ENCODE measurements around the gene AGAP5. TPM values are rescaled to one million over a fixed set of nuclear protein-coding genes. Genes with fewer than 3 reads are reported as not detected.
A peak's percentile ranks its signal among the peaks of the same experiment; 100 is the strongest.

AGAP5 gene
- total and polyA plus RNA-seq, 9 of the 15 experiments (the other 6 are each of a cell fraction or from before 2014, with no cell fraction given), result 0.32 to 7.5 (median 5.3) TPM

DNA sequence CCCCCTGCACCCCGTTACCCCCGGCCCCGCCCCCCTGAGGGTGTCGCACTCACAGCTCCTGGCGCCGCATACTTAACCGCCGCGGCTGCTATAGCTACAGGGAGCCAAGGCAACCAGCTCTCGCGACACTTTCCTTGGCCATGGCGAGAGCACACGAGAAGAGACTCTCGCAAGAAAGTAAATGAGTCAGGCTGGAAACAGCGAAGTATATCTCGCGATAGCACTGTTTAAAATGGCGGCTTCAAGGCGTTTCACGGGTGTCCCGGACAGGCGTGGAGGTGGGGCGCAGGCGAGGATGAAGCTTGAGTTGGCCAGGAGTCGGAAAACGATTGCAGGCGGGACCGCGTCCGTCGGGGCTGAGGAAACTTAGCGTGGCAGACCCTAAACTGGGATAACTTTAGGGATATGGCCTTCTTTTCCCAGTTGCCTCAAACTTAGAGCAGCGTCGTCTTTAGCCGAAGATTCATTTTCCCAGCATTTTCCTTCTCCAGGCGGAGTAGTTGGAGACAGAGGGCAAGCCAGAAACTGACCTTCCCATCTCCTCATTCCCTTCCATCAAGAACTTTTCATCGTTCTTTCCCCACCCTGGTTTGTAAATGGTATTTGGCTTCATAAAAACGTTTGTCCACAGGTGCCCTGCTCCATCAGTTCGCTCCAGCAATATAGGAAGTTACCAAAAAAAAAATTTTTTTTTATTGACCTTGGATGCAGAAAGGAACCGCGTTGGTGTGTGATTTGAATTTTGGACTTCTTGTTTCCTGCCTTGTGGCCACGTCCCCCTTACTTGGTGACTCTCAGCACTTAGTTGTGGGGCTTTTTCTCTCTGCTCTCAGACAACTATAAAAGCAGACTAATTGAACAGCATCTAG is 71.8 kb downstream of the AGAP5 start (continued):
- TF ChIP-seq IRF9 (tag; IDR thresholded peaks at IDR 0.05) (no peak), RHOXF2B (CRISPR knock-in tag; conservative IDR thresholded peaks at IDR 0.05) (0 out of 2 replicates have a peak, but pooled peaks have one; percentile 43), ZNF174 (CRISPR knock-in tag; IDR thresholded peaks at IDR 0.05) (no peak), RFX1 (IDR thresholded peaks at IDR 0.05) (peak; percentile 99), POU5F1 (IDR thresholded peaks at IDR 0.05; ENCODE audit: borderline replicate concordance, low read depth, low read length, partially characterized antibody) (no peak), E2F4 (CRISPR knock-in tag; IDR thresholded peaks at IDR 0.05; ENCODE audit: low read depth) (0 out of 2 replicates have a peak, but pooled peaks have one; percentile 52), SNIP1 (IDR thresholded peaks at IDR 0.05; ENCODE audit: low read depth) (no peak), HMG20B (CRISPR knock-in tag; IDR thresholded peaks at IDR 0.05) (no peak), HOMEZ (CRISPR knock-in tag; IDR thresholded peaks at IDR 0.05) (no peak), MYC (IDR thresholded peaks at IDR 0.05; ENCODE audit: low read depth, low read length) (peak; percentile 88), MYC (CRISPR knock-in tag; IDR thresholded peaks at IDR 0.05; ENCODE audit: borderline replicate concordance, low read depth) (peak; percentile 48; the same call in 1 of the 2 replicates), TCF7L2 (IDR thresholded peaks at IDR 0.05; ENCODE audit: low read depth, low read length) (peak; percentile 66), BRCA1 (IDR thresholded peaks at IDR 0.05) (no peak), BRCA1 (CRISPR knock-in tag; IDR thresholded peaks at IDR 0.05) (no peak), KLF10 (CRISPR knock-in tag; IDR thresholded peaks at IDR 0.05) (no peak), ZNF121 (CRISPR knock-in tag; conservative IDR thresholded peaks at IDR 0.05) (no peak), ZNF740 (CRISPR knock-in tag; IDR thresholded peaks at IDR 0.05) (0 out of 2 replicates have a peak, but pooled peaks have one; percentile 3), ZNF740 (tag; IDR thresholded peaks at IDR 0.05) (no peak), HDAC2 (IDR thresholded peaks at IDR 0.05) (peak; percentile 92)
- TF ChIP-seq, protein P1, sequence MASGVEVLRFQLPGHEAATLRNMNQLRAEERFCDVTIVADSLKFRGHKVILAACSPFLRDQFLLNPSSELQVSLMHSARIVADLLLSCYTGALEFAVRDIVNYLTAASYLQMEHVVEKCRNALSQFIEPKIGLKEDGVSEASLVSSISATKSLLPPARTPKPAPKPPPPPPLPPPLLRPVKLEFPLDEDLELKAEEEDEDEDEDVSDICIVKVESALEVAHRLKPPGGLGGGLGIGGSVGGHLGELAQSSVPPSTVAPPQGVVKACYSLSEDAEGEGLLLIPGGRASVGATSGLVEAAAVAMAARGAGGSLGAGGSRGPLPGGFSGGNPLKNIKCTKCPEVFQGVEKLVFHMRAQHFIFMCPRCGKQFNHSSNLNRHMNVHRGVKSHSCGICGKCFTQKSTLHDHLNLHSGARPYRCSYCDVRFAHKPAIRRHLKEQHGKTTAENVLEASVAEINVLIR (CRISPR knock-in tag; IDR thresholded peaks at IDR 0.05), result no peak
- TF ChIP-seq, protein P2, sequence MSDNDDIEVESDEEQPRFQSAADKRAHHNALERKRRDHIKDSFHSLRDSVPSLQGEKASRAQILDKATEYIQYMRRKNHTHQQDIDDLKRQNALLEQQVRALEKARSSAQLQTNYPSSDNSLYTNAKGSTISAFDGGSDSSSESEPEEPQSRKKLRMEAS (CRISPR knock-in tag; IDR thresholded peaks at IDR 0.05), result peak; percentile 16; the same call in 1 of the 2 replicates
